ENCODE measurements around the gene ATRN. TPM values are rescaled to one million over a fixed set of nuclear protein-coding genes. Genes with fewer than 3 reads are reported as not detected.
"Not testable (repeated sequence)": the region's sequence is repeated elsewhere in the genome, so short reads cannot be mapped to it uniquely, and the experiment has no call there.

Gene ATRN
- 10 to 100 TPM; 54.1 to 54.5 (median 54.2) TPM for polyA plus RNA-seq (ENCODE audit: insufficient read length in 3 of 3)

- peak; percentile 65 to 79 (median 76) for DNase-seq (ENCODE audit: low read depth in 3 of 3, low spot score in 2 of 3)
These were observed at the start of gene ATRN for GRCh38 chr20:3470627-3471396. ATRN (plus strand) TSS chr20:3471018; CDS start chr20:3471108, 90 bp downstream.

GRCh38 chr20:3421985-3422384 is 48.8 kb upstream of the ATRN start:
- no peak for DNase-seq (ENCODE audit: low read depth in 3 of 3, low spot score in 2 of 3)

- DNase-seq (ENCODE audit: low read depth in 3 of 3, low spot score in 2 of 3) = no peak
These were observed 47.7 kb upstream of the ATRN start for GRCh38 chr20:3423126-3423525.

- not testable (repeated sequence) for DNase-seq (ENCODE audit: low read depth in 3 of 3, low spot score in 2 of 3)
These were observed 44.1 kb upstream of the ATRN start for GRCh38 chr20:3426766-3427165.

GRCh38 chr20:3430376-3431069 is 40.3 kb upstream of the ATRN start:
- no peak for DNase-seq (ENCODE audit: low read depth in 3 of 3, low spot score in 2 of 3)

GRCh38 chr20:3431109-3431508 is 39.7 kb upstream of the ATRN start:
- DNase-seq (ENCODE audit: low read depth in 3 of 3, low spot score in 2 of 3) = no peak

GRCh38 chr20:3432844-3433243 is 38.0 kb upstream of the ATRN start:
- no peak for DNase-seq (ENCODE audit: low read depth in 3 of 3, low spot score in 2 of 3)

GRCh38 chr20:3433744-3434143 is 37.1 kb upstream of the ATRN start:
- no peak for DNase-seq (ENCODE audit: low read depth in 3 of 3, low spot score in 2 of 3)

- no peak for DNase-seq (ENCODE audit: low read depth in 3 of 3, low spot score in 2 of 3)
These were observed 36.6 kb upstream of the ATRN start for GRCh38 chr20:3434232-3434631.

GRCh38 chr20:3436864-3437574 is 33.8 kb upstream of the ATRN start:
- DNase-seq (ENCODE audit: low read depth in 3 of 3, low spot score in 2 of 3) = no peak

- no peak for DNase-seq (ENCODE audit: low read depth in 3 of 3, low spot score in 2 of 3)
These were observed 24.0 kb upstream of the ATRN start for GRCh38 chr20:3446779-3447178.

GRCh38 chr20:3447321-3447720 is 23.5 kb upstream of the ATRN start:
- no peak for DNase-seq (ENCODE audit: low read depth in 3 of 3, low spot score in 2 of 3)

- DNase-seq (ENCODE audit: low read depth in 3 of 3, low spot score in 2 of 3) = no peak
These were observed 21.5 kb upstream of the ATRN start for GRCh38 chr20:3449319-3449718.

- no peak for DNase-seq (ENCODE audit: low read depth in 3 of 3, low spot score in 2 of 3)
These were observed 18.7 kb upstream of the ATRN start for GRCh38 chr20:3452136-3452535.

- no peak for DNase-seq (ENCODE audit: low read depth in 3 of 3, low spot score in 2 of 3)
These were observed 18.1 kb upstream of the ATRN start for GRCh38 chr20:3452690-3453089.

GRCh38 chr20:3454831-3455230 is 16.0 kb upstream of the ATRN start:
- DNase-seq (ENCODE audit: low read depth in 3 of 3, low spot score in 2 of 3) = no peak

GRCh38 chr20:3456648-3457047 is 14.2 kb upstream of the ATRN start:
- no peak for DNase-seq (ENCODE audit: low read depth in 3 of 3, low spot score in 2 of 3)

GRCh38 chr20:3459881-3460307 is 10.9 kb upstream of the ATRN start:
- DNase-seq (ENCODE audit: low read depth in 3 of 3, low spot score in 2 of 3) = no peak

- no peak for DNase-seq (ENCODE audit: low read depth in 3 of 3, low spot score in 2 of 3)
These were observed 9.5 kb upstream of the ATRN start for GRCh38 chr20:3461211-3461771.

- DNase-seq (ENCODE audit: low read depth in 3 of 3, low spot score in 2 of 3) = no peak
These were observed 8.7 kb upstream of the ATRN start for GRCh38 chr20:3461911-3462677.
